OCI-M2 (cell line): ENCODE results near the gene COLEC12.

Experiments used
- DNase-seq: peaks from one replicate; lab custom pipeline; 2025; ENCODE audit not compliant: unreplicated experiment; lab: John Stamatoyannopoulos, UW

The COLEC12 gene

DNA sequence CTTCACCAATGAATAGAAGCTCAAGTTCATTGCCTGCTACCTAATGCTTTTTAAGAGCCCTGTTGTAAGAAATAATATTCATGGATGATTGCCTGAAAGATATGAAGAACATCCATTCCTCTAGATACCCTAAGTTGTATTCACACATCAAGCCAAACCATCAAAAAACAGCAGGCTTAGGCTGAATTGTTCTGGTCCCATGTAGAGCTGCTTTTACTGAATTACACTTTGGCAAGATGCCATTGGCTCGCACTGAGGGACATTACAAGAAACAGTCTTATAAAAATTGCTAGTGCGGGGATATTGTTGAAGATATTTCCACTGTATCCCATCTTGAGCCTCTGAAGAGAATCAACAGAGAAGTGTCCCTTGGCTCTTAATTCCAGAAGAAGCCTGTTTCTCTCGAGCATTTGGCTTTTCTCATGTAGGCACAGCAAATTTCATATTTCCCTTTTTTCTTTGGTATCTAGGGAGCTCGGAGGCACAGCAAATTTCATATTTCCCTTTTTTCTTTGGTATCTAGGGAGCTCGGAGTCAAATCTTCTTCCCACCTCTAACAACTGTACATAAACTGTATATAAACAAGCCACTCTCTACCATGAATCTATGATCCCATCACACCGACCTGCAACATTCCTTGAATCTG lies 107.5 kb downstream of the COLEC12 start:
- no peak for DNase-seq

DNA sequence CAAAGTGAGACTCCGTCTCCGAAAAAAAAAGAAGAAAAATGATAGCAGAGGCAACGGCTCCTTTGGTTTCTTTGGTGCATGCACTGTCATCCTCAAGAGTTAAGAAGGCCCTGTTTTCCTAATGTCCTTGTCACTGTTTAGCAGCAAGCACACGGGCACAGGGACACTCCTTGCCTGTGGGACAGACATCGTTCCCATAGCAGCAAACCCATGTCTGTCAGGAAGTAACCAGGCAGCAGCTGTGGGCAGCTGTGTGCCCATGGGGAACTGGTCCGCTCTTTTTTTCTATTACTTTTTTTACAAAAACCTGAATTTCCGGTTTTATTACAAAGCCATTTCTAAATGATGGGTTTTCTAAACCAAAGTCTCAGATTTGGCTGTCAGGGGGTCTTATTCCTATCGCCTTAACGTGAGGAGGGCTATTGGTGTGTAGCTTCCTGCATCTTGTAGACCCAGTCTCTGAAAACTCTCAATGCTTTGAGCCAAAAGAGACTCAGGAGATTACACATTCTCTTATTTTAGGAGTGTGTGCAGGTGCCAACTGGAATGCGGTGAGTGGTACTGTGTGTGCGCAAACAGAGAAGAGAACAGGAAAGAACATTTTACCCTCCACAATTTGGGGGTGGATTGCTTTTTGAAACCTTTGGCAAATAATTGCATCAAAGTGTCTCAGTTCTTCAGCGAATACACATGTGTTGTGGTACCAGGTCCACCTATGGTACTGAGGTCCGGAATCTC lies 109.6 kb downstream of the COLEC12 start:
- DNase-seq = no peak

DNA sequence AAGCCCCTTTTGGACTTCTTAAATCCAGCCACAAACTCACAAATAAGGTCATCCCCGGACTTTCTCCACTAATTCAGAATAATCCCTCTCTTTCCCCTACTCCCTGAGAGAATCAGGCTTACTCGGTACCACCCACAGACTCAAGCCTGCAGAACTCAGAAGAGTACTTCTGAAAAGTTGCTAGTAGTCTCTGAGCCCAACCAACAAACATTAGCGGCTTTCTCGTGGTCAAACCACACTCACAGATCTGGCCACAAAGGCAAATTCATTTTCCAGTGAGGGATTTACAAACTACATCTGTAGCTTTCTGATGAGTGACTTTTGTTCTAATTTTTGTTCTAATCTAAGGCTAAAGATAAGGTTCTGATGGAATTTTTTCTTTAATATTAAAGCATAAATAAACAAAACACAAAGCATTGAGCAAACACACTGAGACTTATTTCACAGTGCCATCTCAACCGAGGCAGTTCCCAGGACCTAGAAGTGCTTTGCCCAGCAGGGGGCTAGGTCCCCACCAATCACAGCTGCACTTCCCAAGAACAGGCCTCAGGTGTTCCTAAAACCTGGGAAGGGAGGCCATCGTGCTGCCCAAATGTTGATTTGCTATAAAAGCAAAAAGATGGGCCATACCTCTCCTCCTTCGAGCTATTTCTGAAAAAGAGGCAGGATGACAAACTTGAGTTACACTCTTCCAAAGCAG lies 110.7 kb downstream of the COLEC12 start:
- no peak for DNase-seq

DNA sequence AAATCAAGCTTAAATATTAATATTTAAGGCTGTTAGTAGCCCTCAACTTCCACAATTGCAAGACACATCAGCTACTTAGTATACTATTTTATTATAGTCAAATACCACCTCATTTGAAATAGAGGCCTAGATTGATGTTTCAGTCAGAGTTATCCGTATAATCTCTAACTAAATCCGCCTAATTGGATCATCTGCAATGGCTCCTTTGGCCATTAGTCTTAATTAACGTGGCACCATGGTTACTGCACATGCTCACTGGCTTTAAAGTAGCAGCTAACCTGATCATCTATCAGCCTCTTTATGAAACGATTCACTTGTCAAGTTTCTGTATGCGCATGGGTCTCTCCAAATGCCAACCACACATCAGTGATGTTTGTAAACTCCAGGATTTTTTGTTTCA lies 112.3 kb downstream of the COLEC12 start:
- no peak for DNase-seq

DNA sequence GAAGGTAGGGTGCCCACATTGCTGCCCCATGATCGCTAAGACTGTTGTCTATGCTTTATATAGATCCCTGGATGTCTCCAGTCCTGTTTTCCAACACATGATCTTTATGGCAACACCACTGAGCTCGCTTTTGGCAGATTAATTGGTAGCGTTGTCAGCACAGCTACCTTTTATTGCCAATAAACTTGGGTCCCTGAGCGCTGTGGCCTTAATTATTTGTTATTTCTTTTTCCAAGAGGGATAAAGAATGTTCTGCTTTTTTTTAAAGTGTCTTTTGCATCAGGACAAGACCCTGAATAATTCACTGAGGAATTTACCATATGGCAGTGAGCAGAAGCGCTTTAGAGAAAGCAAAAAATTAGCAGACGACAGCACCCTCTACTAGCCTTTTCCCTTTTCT lies 113.5 kb downstream of the COLEC12 start:
- no peak for DNase-seq

DNA sequence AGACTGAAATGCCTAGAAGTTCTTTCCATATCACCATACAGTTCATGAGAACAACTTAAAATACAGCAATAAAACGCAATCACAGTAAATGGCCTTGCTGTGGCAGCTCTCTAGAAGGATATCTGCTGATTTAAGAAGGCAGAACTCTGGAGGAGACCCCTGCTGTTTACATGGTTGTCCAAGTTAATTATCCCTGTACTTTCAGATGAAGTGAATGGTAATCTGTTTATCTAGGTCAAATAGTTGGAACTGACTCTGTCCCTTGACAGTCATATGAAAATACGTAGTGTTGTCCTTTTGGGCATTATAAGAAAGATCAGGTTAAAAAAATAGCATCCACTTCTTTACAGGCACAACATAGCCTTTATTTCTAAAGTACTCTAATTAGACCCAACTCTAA lies 115.6 kb downstream of the COLEC12 start:
- no peak for DNase-seq

DNA sequence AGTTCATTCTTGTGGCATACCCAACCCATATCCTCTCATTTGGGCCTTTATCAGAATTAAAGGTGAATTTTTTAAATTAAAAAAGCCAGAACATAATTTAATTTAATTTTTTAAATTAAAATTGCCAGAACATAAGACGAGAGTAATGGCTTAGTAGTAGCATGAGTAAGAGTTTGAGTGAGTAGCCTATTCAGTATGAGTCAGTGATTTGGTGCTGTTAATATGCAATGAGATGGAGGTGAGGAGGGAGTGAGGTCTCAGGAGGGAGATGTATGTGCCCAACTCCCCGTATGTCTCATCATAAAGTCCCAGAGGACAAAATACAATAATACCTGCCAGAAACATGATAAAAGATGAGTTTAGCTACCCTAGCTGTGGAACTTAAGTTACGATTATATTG lies 117.4 kb downstream of the COLEC12 start:
- no peak for DNase-seq

DNA sequence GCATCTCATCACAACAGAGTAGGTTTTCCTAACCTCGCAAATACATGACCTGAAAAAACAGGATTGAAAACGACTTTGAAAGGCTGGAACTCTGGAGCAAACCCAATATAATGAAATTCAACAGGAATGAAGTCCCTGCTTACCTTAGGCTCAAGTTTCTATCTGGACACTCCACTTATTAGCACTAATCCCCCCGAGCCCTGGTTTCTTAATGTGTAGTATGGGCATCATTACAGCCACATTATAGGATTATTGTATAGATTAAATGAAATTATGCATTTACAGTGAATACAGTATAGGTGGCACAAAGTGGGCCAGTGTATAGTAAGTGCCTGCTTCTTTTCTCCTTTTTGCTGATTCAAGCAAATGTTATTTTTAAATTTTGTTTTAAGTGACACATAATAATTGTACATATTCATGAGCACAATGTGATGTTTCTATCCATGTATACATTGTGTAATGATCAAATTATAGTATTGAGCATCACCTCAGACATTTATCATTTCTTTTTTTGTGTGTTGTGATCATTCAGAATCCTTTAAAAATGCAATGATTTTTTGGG lies 118.0 kb downstream of the COLEC12 start:
- no peak for DNase-seq

DNA sequence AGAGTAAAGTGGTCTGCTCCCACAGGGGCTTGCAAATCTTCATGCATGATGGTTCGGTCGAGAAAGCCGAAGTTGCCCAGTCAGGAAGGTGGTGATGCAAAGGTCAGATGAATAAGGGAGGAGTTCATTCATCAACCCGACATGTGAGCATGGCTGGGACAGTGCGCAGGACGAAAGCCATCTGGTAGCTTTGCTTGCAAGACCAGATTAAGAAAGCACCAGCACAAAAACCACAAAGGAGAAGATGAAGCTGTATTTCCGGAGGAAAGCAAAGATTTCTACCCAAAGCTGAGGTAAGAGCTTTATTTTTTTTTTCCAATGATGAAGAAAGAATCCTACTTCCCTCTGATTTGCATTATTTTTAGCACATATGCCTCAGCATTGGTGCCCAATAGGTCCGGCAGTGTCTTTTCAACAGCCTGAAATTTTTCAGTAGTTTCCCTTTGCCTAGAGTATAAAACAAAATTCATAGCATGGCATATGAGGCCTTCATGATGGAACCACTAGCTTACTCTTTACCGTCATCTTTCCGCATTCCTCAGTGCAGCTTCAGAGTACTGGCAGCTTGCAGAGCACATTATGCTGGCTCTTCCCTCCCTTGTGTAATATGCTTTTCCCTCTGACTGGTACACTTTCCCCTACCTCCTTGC lies 120.7 kb downstream of the COLEC12 start:
- DNase-seq = no peak

DNA sequence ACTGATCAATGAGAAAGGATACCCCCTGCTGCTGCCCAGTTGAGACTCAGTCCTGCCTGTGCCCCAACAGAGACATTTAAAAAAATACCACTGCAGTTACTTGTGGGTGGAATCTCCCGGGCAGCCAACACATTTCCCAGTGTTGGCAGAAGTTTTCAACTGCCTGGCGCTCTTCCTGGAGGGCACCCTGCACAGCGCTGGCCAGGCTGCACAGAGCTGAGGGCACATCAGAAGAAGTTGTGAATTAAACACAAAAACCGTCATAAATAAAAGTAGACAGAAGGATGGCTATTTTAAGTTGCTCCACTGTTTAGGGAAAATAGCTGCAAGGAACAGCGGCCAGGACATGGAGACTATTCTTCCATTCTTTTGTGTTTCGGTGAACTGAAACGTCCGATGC lies 122.4 kb downstream of the COLEC12 start:
- no peak for DNase-seq

DNA sequence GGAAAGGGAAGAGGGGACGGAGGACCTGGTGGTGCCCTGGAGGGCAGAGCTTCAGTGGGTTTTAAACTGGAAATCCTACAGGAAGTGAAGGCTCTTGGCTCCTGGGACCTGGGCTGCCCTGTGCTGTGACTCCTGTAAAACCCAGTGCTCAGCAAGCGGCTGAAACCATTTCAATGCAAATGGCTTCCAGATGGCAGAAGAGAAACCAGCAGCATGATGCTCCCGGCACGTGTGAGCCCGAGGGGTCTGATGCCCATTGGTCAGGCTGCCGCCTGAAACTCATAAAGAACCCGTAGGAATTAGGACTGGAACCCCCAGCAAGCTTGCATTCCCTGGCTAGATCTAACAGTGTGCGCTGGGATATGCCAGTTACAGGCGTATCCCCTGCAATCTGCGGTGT lies 123.4 kb downstream of the COLEC12 start:
- DNase-seq = no peak

DNA sequence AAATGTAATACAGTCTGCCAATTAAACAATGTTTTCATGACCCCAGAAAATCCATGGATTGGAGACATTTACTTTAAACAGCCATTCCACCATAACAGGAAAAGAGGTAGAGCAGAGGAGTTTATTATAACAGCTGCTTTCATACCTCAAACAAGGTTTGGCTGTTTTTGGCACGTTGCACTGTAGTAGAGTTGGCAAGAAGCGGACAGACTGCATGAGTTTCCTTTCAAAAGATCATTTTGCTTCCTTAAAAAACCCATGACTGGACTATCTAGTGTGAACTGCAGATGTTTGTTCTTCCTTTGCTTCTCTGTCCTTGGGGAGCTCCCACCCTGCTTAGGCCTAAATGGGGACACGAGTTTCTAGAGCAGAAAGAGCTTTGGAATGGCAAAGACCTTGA lies 124.2 kb downstream of the COLEC12 start:
- DNase-seq = no peak

DNA sequence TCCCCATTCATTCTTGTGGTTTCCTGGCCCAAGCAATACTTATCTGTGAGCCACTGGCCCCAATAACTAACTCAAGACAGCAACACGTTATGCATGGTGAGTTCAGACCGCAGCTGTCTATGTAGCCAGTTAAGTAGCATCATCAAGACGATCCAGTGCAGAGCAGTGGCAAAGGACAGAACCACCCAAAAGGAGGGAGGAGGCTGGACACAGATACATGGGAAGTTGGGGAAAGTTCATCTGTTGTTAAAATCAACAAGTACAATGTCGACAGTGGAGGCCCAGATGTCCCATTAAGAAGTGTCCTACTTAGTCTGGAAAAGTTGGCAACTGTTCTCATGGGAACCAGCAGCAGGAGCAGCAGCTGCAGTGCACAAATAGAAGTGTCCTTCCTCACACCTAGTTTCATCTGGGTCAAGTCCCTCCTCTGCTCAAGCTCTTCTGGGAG lies 125.8 kb downstream of the COLEC12 start:
- no peak for DNase-seq

DNA sequence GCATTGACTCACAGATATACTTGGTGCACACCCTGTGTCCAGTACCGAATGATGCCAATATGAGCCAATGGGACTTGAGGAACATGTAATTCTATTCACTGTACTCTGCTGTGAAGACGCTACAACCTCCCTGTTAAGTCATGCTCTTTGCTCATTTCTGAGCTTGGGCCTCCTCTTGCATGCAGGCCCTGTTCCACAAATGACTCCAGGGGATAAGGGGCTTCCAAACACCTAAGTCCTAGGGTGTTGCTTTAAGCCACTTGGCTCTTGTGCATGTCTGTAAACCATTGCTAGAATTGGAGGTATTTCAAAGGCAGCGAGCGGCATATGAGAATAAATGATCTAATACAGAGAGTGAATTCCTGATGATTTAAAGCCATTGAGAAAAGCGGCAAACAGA lies 126.7 kb downstream of the COLEC12 start:
- no peak for DNase-seq

DNA sequence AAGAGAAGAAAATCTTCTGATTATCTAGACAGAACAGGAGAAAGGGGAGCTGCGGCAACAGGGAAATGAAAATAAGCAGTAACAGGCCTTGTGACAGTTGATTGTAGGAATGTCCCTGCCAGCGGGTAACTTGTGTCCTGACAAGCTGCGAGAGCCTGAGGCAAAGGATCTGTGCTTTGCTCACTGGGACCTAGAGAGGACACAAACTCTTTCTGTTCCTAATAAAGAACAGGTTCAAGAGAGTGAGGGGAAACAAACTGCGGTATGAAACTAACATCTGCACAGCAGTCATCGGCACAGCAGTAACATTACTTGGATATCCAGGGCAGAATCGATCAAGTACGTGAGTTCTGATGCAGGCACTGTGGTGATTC lies 128.9 kb downstream of the COLEC12 start:
- no peak for DNase-seq

DNA sequence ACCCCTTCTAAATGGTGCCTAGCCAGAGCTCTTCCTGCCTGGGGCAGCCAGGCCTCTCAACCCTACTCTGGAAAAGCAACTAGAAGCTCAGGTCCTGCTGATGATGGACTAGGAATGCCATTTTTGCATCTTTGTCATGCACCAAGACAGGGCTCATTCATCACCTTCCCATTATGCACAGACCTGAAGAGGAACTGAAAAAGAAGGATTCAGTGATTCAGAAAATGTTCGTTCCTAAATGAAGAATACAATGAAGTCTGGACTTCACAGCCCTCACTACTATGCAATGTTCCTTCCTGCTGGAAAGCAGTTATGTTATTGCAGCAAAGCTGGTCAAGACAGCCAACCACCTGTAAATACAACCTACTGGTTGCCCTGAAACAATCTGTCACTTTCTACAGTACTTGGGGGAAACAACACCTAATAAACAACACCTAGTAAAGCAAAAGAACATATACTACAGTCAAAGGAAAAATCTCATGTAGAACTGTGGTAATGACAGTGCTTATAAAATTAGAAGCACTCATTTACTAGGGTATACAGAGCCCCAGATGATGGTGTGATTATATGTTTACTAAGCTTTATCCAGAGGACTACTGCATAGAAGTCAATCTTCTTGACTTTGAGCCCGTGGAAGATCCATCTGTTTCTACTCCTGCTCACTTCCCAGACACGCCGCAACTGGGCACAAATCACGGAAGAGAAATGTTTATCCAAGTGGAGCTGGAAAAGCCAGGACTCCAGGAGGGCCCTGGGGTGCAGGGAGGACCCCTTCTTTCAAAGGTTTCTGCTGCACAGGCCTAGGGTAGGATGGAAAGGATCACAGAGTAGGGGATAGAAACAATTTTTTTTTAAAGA lies 129.5 kb downstream of the COLEC12 start:
- no peak for DNase-seq

DNA sequence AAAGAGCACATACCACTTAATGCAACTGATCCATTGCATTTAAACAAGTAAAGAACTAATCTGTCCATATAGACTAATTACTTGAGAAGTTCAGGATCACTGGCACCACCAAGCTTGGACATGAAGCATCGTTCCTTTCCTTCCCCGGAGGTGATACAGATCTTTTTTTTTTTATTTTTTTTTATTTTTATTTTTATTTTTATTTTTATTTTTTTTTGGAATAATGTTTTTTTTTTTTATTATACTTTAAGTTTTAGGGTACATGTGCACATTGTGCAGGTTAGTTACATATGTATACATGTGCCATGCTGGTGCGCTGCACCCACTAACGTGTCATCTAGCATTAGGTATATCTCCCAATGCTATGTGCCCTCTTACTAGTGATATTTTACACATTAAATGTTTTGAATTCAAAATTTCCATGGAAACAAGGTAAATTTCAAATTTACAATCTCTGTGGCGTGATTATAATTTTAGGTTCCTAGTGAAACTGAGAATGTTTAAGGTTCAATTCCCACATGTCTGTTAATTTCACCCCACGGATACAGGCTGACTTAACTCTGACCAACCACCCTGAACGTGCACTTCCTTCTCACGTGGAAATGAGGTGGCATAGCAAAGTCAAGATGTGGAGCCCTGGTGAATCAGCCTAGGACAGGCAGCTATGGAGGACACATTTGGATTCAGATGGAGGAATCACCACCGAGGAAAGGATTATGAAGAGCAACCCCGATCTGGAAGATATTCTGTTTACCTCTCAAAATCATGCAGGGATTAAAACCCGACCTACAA lies 131.1 kb downstream of the COLEC12 start:
- no peak for DNase-seq

DNA sequence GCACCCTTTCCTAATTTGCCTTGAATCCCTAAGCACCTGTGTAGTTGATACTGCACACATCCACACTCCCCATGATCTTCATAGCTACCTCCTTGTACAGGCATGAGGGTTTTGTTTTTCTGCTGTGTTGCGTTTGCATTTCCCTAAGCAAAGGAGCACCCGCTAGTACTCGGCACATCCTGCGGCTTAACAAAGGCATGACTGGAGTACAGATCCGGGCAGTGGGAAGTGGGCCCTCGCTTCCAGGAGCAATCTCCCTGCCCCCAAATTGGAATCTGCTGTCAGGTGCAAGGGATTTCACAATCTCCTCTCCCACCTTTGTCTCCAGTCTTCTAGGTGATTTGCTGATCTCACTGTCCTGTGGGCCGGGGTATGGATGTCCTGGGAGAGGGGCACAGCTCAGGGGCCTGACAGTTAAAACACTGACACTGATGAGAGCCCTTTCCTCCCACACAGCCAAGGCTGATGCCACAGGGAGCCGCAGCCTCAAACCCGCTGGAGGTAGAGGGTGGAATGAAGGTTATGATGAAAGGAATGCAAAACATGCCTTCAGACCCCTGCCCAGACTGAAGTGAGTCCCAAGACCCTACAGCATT lies 133.9 kb downstream of the COLEC12 start:
- no peak for DNase-seq

DNA sequence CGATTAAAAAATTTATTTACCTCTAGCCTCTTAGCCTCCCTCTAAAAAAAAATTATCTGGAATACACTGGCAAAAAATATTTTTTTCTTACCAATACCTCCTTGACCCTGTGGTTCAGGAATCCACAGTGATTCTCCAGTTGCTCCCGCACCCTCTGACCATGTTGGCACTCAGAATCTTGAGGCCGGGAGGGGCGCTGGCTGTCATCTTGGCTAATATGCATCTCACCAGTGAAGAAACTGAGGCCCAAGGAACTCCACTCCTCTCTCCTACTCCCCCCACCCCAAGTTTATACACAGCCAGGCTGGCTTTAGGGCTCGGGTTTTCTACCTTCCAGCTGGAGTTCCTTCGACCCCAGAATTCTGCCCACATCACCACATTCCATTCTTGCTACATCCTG lies 134.8 kb downstream of the COLEC12 start:
- no peak for DNase-seq
